SU-DHL-6 (cell line): Measurements from ENCODE around the gene COPG1.
"Not testable (repeated sequence)": the region's sequence is repeated elsewhere in the genome, so short reads cannot be mapped to it uniquely, and the experiment has no call there.

Source experiments
- H2AFZ ChIP-seq: fragments of 200-600 bp; sonication (generic); 2 replicates; pipeline ENCODE4 v1.6.1; 2014; ENCODE audit warnings: low read depth, mild to moderate bottlenecking, moderate library complexity, mixed read lengths, antibody characterized with exemption, low read length; ENCODE audit not compliant: severe bottlenecking
- H3F3A ChIP-seq: fragments of 200-600 bp; shearing (Covaris generic); 2 replicates; pipeline ENCODE4 v1.6.0; 2016; ENCODE audit warnings: antibody characterized with exemption, mild to moderate bottlenecking; ENCODE audit not compliant: insufficient read depth
- H3K27ac ChIP-seq: fragments of 200-600 bp; sonication (generic); 2 replicates; pipeline ENCODE4 v1.5.1; 2016; ENCODE audit warnings: low read depth, mild to moderate bottlenecking, low read length, moderate library complexity, mixed read lengths
- H3K27me3 ChIP-seq: fragments of 200-600 bp; sonication (generic), shearing (Covaris generic); 2 replicates; pipeline ENCODE4 v1.6.0; 2014; ENCODE audit warnings: mild to moderate bottlenecking, low read length
- H3K36me3 ChIP-seq: fragments of 200-600 bp; sonication (generic); 2 replicates; pipeline ENCODE4 v1.6.1; 2014; ENCODE audit warnings: mild to moderate bottlenecking, low read length, mixed read lengths
- H3K4me2 ChIP-seq: fragments of 300-600, 200-600 bp; shearing (Covaris generic), sonication (generic); 2 replicates; pipeline ENCODE4 v1.6.0; 2014; ENCODE audit warnings: low read length, low read depth, mild to moderate bottlenecking; ENCODE audit not compliant: poor library complexity, severe bottlenecking
- H3K4me3 ChIP-seq: fragments of 200-600 bp; sonication (generic); 2 replicates; pipeline ENCODE4 v1.5.1; 2014; ENCODE audit warnings: antibody characterized with exemption, low read length, mild to moderate bottlenecking, mixed read lengths; ENCODE audit not compliant: insufficient read depth, poor library complexity, severe bottlenecking
- H3K79me2 ChIP-seq: fragments of 200-600 bp; sonication (generic); 2 replicates; pipeline ENCODE4 v1.6.1; 2014; ENCODE audit warnings: mild to moderate bottlenecking, low read length, moderate library complexity; ENCODE audit not compliant: insufficient read depth
- H3K9ac ChIP-seq: fragments of 200-600 bp; sonication (generic); 2 replicates; pipeline ENCODE4 v1.7.0; 2014; ENCODE audit warnings: mild to moderate bottlenecking, low read length
- H3K9me2 ChIP-seq: fragments of 200-600 bp; sonication (generic); replicated peaks from 2 replicates; pipeline ENCODE4 v1.6.1; 2014; ENCODE audit warnings: low read length; ENCODE audit not compliant: insufficient read depth
- H3K9me3 ChIP-seq: fragments of 200-600 bp; sonication (generic); 2 replicates; pipeline ENCODE4 v1.6.1; 2014; ENCODE audit warnings: low read length, mixed read lengths; ENCODE audit not compliant: insufficient read depth
- H4K20me1 ChIP-seq: fragments of 200-600 bp; sonication (generic); 2 replicates; pipeline ENCODE4 v1.6.1; 2014; ENCODE audit warnings: low read depth, mild to moderate bottlenecking, antibody characterized with exemption, low read length, moderate library complexity, mixed read lengths
- EZH2phosphoT487 ChIP-seq: fragments of 200-600 bp; sonication (generic), shearing (Covaris generic); conservative IDR thresholded peaks from 2 replicates; pipeline ENCODE4 v1.6.1; 2018; ENCODE audit warnings: mild to moderate bottlenecking, antibody characterized with exemption, low read length, moderate library complexity, mixed read lengths
- TF ChIP-seq, protein P1 (sequence below): fragments of 200-600 bp; sonication (generic); IDR thresholded peaks from one replicate; pipeline ENCODE4 v1.5.1; 2017; ENCODE audit warnings: antibody characterized with exemption, mild to moderate bottlenecking, low read length, moderate library complexity; ENCODE audit not compliant: insufficient read depth, poor library complexity, severe bottlenecking

The COPG1 gene

DNA sequence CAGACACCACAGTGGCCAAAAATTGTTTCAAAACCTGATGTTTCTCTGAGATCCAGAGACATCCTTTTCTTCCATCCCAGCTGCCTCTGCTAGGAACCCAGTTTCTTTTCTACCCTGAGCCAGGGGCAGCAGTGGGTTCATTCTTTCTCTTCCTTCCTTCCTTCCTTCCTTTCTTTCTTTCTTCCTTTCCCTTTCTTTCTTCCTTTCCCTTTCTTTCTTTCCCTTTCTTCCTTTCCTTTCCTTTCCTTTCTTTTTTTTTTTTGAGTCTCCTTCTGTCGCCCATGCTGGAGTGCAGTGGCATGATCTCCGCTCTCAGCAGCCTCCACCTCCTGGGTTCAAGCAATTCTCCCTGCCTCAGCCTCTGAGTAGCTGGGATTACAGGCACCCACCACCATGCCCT is 30.7 kb upstream of the COPG1 start:
- H3K4me2 ChIP-seq, result no peak overlapping the region
- H3K27ac ChIP-seq, result no peak overlapping the region
- TF ChIP-seq EZH2phosphoT487, result no peak
- TF ChIP-seq, protein P1, sequence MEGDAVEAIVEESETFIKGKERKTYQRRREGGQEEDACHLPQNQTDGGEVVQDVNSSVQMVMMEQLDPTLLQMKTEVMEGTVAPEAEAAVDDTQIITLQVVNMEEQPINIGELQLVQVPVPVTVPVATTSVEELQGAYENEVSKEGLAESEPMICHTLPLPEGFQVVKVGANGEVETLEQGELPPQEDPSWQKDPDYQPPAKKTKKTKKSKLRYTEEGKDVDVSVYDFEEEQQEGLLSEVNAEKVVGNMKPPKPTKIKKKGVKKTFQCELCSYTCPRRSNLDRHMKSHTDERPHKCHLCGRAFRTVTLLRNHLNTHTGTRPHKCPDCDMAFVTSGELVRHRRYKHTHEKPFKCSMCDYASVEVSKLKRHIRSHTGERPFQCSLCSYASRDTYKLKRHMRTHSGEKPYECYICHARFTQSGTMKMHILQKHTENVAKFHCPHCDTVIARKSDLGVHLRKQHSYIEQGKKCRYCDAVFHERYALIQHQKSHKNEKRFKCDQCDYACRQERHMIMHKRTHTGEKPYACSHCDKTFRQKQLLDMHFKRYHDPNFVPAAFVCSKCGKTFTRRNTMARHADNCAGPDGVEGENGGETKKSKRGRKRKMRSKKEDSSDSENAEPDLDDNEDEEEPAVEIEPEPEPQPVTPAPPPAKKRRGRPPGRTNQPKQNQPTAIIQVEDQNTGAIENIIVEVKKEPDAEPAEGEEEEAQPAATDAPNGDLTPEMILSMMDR, result no peak

DNA sequence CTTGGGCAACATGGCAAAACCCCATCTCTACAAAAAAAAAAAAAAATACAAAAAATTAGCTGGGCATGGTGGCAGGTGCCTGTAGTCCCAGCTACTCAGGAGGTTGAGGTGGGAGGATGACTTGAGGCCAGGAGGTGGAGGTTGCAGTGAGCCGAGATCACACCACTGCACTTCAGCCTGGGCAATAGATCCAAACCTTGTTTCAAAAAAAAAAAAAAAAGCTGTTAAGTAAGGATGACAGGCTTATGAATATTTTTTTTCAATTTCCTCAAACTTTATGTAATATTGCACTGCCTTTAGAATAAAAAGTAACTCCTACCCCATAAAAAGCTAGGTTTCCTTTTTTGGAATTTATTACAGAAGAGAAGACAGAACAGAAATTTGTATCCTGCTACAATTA is 25.0 kb upstream of the COPG1 start:
- H4K20me1 ChIP-seq, result not testable (repeated sequence)

More for the DNA sequence above, 30.7 kb upstream of the COPG1 start:
- H3K79me2 ChIP-seq, result no peaks in the 10 kb centered on the region
- H4K20me1 ChIP-seq, result no peaks in the 10 kb centered on the region
- no peaks in the 10 kb centered on the region for H3K9me3 ChIP-seq
- no peak overlapping the region for H3K4me3 ChIP-seq
- no peaks in the 10 kb centered on the region for H3K27me3 ChIP-seq
- H3K9me2 ChIP-seq, result no peaks in the 10 kb centered on the region
- no peak overlapping the region for H2AFZ ChIP-seq
- no peaks in the 10 kb centered on the region for H3K36me3 ChIP-seq
- no peak overlapping the region for H3K9ac ChIP-seq
- H3F3A ChIP-seq, result no peaks in the 10 kb centered on the region

DNA sequence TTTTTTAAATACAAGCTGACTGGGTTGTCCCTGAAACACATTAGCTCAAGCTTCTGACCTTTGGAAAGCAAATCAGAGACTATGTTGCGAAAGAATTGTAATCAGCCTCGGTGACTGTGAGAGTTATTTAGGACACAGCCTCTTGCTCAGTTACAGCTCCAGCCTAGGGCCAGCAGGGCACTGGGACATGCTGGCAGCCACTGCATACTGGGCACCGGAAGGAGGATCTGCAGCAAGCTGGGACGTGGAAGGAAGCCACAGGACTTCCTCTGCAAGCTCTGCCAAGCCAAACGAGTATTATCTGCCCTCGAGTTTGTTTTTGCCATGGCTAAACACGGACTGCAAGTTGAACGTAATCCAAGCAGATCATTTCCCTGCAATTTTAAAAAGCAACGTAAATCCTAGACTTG is 24.4 kb upstream of the COPG1 start:
- H3K9me2 ChIP-seq, result no peaks in the 10 kb centered on the region

More for the DNA sequence above, 25.0 kb upstream of the COPG1 start:
- H3K9ac ChIP-seq, H2AFZ ChIP-seq, H3K27me3 ChIP-seq, H3K27ac ChIP-seq, H3K4me3 ChIP-seq, H3K9me3 ChIP-seq, H3F3A ChIP-seq, H3K9me2 ChIP-seq, H3K36me3 ChIP-seq, H3K4me2 ChIP-seq, H3K79me2 ChIP-seq: not testable (repeated sequence)

DNA sequence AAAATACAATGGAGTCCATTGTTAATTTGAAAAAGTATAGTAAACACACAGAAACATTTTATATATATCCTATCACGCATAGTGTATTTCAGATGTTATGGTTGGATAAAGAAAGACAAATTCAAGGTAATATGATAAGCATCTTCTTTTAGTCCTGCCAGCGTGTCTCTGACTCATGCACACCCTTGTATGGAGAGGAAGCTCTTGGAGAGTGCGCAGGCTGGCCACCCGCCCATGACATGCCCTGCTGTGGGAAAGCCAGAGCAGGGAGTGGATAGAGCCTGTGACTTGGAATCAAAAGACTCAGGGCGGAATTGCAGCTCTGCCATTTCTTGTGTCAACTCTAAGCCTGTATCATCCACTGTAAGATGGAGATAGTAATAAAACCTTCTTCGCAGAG is 23.0 kb upstream of the COPG1 start:
- Histone ChIP-seq H3K9ac (no peak overlapping the region), H3K27me3 (no peaks in the 10 kb centered on the region), H4K20me1 (no peaks in the 10 kb centered on the region), H3K4me2 (no peak overlapping the region), H2AFZ (no peak overlapping the region), H3K9me2 (no peaks in the 10 kb centered on the region), H3K27ac (no peak overlapping the region), H3K79me2 (no peaks in the 10 kb centered on the region), H3K36me3 (no peaks in the 10 kb centered on the region), H3K9me3 (no peaks in the 10 kb centered on the region), H3F3A (no peaks in the 10 kb centered on the region), H3K4me3 (no peak overlapping the region)
- TF ChIP-seq EZH2phosphoT487, result no peak
- TF ChIP-seq, protein P1, result no peak

More for the DNA sequence above, 24.4 kb upstream of the COPG1 start:
- Histone ChIP-seq H2AFZ (no peak overlapping the region), H3K79me2 (no peaks in the 10 kb centered on the region), H3K9me3 (no peaks in the 10 kb centered on the region), H4K20me1 (no peaks in the 10 kb centered on the region), H3F3A (no peaks in the 10 kb centered on the region), H3K27ac (no peak overlapping the region), H3K4me2 (no peak overlapping the region), H3K4me3 (no peak overlapping the region), H3K9ac (no peak overlapping the region), H3K36me3 (no peaks in the 10 kb centered on the region), H3K27me3 (no peaks in the 10 kb centered on the region)
- TF ChIP-seq, protein P1, result no peak
- TF ChIP-seq EZH2phosphoT487, result no peak
